Ramos (cell line): ENCODE results near the gene LPP.

Experiments
- in situ Hi-C: fragments of 300-500 bp; cut with MboI; formaldehyde crosslinking; loops from one replicate; pipeline ENCODE4 v1.14.3; 2022; ENCODE audit warnings: low sequenced_read_pairs; ENCODE audit not compliant: unreplicated experiment

LPP gene

GRCh38 chr3:188818282-188818681 lies 664.3 kb downstream of the LPP start:
- in situ Hi-C loops = no loop called here

- in situ Hi-C loops = no loop called here
These were observed 666.0 kb downstream of the LPP start for GRCh38 chr3:188819939-188820338.

GRCh38 chr3:188822004-188822403 lies 668.0 kb downstream of the LPP start:
- in situ Hi-C loops = no loop called here

GRCh38 chr3:188822411-188822810 lies 668.5 kb downstream of the LPP start:
- in situ Hi-C loops = no loop called here

- in situ Hi-C loops = no loop called here
These were observed 670.6 kb downstream of the LPP start for GRCh38 chr3:188824566-188824965.

GRCh38 chr3:188825901-188826300 lies 671.9 kb downstream of the LPP start:
- in situ Hi-C loops = no loop called here

DNA sequence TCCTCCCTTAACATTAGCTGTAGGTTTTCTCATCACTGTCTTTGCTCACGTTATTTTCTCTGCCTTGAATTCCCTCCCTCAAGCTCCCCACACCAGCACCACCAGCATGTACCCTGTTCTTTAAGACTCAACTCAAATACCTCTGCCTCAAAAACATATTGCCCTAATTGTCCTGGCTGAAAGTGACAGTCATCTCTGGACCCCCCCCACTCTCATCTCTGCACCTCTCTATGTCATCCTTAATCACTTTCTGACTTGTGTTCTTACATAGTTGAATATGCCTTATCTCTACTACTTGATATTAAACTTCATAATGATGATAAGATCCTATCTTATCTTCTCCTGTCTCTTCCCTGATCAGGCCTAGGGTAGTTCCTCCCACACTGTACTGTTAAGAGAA lies 672.6 kb downstream of the LPP start:
- in situ Hi-C loops = no loop called here

DNA sequence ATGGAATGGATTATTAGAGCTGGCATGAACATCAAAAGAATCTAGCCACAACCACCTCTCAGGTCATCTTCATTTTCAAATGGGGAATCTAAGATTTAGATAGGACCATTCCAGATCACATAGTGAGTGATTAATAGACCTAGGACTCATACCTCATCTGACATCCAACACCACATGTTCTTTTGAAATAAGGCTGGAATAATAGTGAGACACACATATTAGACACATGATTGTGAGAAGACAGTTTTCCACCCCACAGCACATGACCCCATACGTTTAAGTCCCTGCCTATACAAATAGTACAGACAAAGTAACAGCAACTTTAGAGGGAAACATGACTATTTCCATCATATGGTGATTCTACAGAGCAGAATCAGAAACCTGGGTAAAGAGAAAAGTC lies 673.1 kb downstream of the LPP start:
- in situ Hi-C loops = no loop called here

DNA sequence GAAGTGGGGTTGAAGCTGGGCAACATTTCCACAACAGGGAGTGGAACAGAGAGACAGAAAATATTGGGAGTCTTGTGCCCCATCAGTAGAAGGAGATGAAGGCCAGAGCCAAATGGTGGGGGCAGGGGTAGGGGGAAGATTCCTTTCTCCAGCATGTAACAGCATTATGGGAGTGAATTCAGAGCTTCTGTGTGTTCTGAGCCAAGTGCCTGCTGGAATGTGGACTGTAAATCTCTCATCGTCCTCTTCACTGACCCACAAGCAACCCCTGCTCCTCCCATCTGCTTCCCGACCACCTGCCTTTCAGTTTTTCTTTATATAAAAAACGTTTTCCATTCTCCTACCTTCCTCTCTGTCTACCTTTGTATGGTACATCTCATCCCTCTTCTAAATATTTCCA lies 673.6 kb downstream of the LPP start:
- in situ Hi-C loops = no loop called here

GRCh38 chr3:188829130-188829529 lies 675.2 kb downstream of the LPP start:
- in situ Hi-C loops = no loop called here

- in situ Hi-C loops = no loop called here
These were observed 675.6 kb downstream of the LPP start for GRCh38 chr3:188829576-188829975.

DNA sequence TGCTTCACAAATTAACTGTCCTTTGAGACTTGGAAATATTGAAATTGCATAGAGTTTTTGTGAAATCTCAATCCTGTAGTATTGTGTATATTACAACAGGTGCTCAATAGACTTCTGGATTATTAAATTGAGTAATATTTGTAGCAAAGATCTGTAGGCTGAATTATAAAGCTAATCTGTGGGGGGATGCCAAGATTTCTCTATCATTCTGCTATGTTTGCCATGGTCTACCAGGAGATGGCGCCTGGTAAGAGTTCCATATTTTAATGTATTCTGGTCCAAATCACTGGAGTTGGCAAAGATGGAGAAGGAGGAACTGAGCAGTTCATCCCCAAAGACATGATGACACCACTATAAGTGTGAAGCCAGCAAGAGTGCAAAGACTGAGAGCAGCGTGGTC lies 676.9 kb downstream of the LPP start:
- in situ Hi-C loops = no loop called here

DNA sequence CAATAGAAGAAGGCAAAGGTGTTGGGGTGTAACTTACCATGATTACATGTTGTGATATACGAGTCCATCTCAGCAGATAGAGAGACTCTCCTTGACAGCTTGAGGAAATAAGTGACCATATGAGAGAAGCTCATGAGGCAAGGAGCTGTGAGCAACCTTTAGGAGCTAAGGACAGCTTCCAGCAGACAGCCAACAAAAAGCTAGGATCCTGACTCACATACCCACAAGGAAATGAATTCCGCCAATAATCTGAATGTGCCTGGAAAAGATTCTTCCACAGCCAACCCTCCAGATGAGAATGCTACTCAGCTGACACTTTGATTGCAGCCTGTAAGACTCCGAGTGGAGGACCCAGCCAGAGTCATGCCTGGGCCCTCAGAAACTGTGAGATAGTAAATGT lies 678.2 kb downstream of the LPP start:
- in situ Hi-C loops = no loop called here

DNA sequence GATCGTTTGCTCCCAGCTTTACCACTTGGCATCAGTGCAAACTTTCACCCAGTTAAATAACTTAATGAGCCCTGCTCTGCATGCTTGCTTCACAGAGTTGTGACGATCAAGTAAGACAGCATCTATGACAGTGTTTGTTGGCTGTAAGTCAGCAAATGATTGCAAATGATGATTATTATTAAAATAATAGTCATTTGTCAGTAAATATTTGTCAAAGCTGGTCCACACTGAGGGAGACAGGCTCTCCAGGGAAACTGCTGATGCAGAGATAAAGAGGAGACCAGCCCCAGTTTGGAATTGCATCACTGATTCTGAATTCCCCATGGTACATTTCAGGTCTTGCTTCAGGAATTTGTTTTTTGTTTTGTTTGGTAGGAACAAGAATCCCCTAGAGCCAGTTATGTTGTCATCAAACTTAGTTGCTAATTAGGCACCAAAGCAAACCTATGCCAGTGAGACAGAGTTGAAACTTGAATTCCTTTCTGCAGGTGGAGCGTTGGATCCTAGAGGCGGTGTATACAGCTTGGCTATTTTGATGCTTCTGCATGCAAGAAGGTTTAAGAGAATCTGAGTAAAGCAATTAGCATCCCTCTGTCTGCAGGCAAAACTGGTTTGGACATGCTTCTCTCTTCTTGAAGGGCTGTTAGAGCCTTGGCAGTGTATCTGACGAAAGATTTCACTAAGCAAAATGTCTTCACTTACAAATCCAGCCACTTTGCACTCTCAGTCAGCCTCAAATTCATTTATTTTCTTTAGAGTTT lies 679.2 kb downstream of the LPP start:
- in situ Hi-C loops = no loop called here

GRCh38 chr3:188834349-188834748 lies 680.4 kb downstream of the LPP start:
- in situ Hi-C loops = no loop called here

DNA sequence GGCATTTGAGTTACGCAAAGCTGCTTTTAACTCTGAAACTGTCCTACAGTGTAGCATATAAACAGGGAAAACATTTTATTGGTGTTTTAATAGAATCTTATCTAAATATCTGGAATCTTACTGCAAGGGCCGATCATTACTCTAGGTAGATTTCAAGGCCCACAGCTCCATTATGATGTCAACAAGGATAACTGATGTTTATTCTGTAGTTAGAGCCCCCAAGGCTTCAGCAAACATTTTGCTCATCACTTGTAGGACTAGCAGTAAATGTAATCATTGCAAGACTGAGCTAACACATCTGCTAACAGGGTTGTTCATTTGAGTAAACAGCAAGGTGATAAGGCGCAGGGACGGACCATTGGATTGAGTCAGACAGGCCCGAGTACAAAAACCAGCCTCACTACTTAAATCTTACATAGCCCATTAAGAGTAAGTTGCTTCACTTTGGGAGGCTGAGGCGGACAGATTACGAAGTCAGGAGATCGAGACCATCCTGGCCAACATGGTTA lies 685.3 kb downstream of the LPP start:
- in situ Hi-C loops = no loop called here

DNA sequence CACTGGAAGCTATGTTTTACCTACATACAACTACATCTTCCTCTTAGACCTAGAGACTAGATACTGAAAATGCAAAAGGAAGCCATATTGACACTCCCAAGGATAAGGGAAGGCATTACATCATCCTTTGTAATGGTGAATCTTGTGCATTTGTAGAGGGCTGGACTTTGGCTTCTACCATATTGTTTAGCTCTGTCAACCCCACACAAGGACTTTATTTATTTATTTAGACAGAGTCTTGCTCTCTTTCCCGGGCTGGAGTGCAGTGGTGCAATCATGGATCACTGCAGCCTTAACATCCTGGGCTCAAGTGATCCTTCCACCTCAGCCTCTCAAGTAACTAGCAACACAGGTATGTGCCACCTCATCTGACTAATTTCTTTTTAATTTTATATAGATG lies 686.3 kb downstream of the LPP start:
- in situ Hi-C loops = no loop called here

- in situ Hi-C loops = no loop called here
These were observed 687.9 kb downstream of the LPP start for GRCh38 chr3:188841906-188842305.

DNA sequence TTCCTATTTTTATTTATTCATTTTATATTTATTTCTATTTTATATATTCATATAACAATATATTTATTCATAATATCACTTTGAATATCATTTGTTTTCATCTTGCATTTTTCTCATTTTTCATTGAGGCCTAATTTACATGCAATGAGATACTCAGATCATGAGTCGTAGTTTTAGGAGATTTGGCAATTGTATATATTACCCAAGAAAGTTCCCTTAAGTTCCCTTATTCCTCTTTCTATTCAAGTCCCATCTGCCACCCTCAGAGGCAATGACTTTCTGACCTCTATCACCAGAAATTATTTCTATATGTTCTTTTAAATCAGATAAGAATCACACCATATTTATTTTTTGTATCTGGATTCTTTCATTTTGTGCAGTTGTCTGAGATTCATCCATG lies 688.7 kb downstream of the LPP start:
- in situ Hi-C loops = no loop called here

DNA sequence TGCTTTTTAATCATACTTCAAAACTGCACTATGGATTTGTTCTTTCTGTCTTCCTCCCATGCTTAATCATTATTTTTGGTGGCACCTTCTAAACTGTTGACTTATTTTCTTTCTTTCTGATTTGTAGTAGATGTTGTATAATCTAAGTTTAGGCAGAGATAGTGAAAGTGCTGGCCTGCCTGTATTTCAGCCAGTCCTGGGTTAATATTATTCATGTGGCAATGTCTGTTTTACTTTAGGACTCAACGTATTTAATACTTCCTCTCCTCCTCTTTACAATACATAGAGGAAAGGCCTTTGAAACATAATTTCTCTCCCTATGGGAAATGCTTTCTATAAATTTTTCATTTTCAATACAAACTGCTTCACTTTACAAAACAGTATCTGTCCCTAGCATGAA lies 690.1 kb downstream of the LPP start:
- in situ Hi-C loops = no loop called here

DNA sequence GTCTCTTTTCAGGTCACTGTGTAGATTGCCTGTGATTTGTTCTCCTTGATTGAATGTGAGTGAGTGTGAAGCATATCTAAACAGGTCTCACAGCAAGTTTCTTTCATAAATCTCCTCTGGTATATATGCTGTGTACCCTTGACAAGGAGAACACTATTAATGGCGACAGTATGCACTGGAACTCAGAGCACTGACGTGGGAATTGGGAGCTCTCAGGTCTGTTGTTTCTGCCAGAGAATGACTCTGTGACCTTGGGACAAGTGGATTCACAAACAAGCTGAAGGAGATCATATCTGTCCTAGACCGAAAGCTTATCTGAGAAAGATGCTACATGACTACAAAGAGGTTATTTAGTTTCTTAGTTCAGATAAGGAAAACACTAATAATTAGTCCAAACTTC lies 691.6 kb downstream of the LPP start:
- in situ Hi-C loops = no loop called here

DNA sequence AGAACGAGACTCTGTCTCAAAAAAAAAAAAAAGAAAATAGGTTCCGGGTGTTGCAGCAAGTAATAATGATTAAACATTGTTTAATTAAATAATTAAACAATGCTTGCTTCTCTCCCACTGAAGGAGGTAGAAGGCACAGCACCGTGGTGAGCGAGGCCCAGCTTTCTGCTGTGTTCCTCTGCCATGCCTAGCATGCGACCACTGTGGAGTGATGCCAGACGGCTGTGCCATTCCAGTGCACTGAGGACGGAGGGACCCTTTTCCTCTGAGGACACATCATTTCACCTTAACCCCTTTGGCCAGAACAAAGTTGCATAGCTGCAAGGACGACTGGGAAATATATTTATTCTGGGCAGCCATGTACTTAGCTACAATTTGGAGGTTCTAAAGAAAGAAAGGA lies 695.0 kb downstream of the LPP start:
- in situ Hi-C loops = no loop called here
